Measurements from ENCODE around the gene PRPF6. TPM values are rescaled to one million over a fixed set of nuclear protein-coding genes. Genes with fewer than 3 reads are reported as not detected.

PRPF6 gene
- total RNA-seq, 1 experiment from 2014 or later, result 88.4 TPM

- H3K27ac ChIP-seq (ENCODE audit: low read length), result no peak overlapping the region
- ATAC-seq, result no peak
- no peak for TF ChIP-seq TCF7L2 (IDR thresholded peaks at IDR 0.05; ENCODE audit: low read depth, low read length)
- no peak for TF ChIP-seq REST (IDR thresholded peaks at IDR 0.05; ENCODE audit: insufficient read depth in 1 of 2, low read depth in 2 of 2, low read length in 1 of 2)
Observed at GRCh38 chr20:64025826-64026412, 45.0 kb downstream of the PRPF6 start.

DNA sequence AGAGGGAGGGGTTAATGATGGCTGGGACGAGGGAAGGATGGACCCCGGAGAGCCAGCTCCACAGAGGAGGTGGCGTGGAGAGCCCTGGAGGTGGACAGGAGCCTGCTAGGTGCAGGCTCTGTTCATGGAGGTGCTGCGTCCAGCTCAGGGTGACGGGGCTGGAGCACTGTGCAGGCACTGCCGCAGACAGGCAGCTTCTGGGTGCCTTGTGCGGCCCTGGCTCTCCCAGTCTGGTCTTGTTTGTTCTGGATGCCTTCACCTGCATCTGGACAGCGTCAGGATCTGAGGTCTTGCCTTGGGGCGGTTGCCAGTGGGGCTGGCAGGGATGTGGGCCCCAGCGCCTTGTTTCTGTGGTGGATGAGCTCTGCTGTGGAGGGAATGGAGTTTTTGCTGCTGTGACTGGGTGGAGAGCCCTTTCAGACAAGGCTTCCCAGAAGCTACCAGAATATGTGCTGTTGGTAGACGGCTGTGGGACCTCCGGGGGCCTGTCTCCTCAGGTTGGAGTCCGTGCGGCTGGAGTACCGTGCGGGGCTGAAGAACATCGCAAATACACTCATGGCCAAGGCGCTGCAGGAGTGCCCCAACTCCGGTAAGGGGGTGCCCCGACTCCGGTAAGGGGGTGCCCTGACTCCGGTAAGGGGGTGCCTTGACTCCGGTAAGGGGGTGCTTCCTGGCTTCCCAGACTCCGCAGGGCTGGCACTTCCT lies 47.2 kb downstream of the PRPF6 start:
- no peak overlapping the region for H3K4me3 ChIP-seq (ENCODE audit: low read depth in 2 of 2, low read length in 2 of 2)
- H3K27ac ChIP-seq (ENCODE audit: low read length), result no peak overlapping the region
- TF ChIP-seq CTCF (IDR thresholded peaks at IDR 0.05) (no peak), POLR2AphosphoS5 (IDR thresholded peaks at IDR 0.05; ENCODE audit: low read depth, low read length) (no peak), REST (IDR thresholded peaks at IDR 0.05; ENCODE audit: insufficient read depth in 1 of 2, low read depth in 2 of 2, low read length in 1 of 2) (no peak), TCF7L2 (IDR thresholded peaks at IDR 0.05; ENCODE audit: low read depth, low read length) (no peak), SIN3A (IDR thresholded peaks at IDR 0.05; ENCODE audit: borderline replicate concordance, insufficient read depth, low read depth, low read length) (no peak)
- no TSS peak for BruUV-seq (replicated peaks)
- intact Hi-C loops (cut with micrococcal nuclease; ENCODE audit: unreplicated experiment), result no loop called here
- H3K9me3 ChIP-seq (ENCODE audit: control insufficient read depth, insufficient read depth, low read depth, low read length), result no peaks in the 10 kb centered on the region
- in situ Hi-C loops (cut with HindIII; ENCODE audit: low pct_unique_long_range_greater_than_20kb, low sequenced_read_pairs), result no loop called here
- no peaks in the 10 kb centered on the region for H3K27me3 ChIP-seq (ENCODE audit: control insufficient read depth, insufficient read depth, low read length)
- DNase-seq (ENCODE audit: low read depth, low spot score) (no peak), ATAC-seq (no peak)
- no peaks in the 10 kb centered on the region for H3K4me1 ChIP-seq (ENCODE audit: control insufficient read depth, insufficient read depth, low read length)
- ChIA-PET CTCF (no interaction called here), POLR2A (interaction anchor here (0.5 kb wide), 1 partner anchor 42 kb away, joined by 4 read pairs; no protein-coding TSS in a partner anchor)
- peaks cover 14% of the 10 kb centered on the region for H3K36me3 ChIP-seq (ENCODE audit: control insufficient read depth, insufficient read depth, low read length)

More at GRCh38 chr20:64025826-64026412, 45.0 kb downstream of the PRPF6 start:
- DNase-seq (ENCODE audit: low read depth, low spot score), result no peak
- Histone ChIP-seq H3K4me1 (ENCODE audit: control insufficient read depth, insufficient read depth, low read length) (no peaks in the 10 kb centered on the region), H3K9me3 (ENCODE audit: control insufficient read depth, insufficient read depth, low read depth, low read length) (no peaks in the 10 kb centered on the region), H3K27me3 (ENCODE audit: control insufficient read depth, insufficient read depth, low read length) (no peaks in the 10 kb centered on the region), H3K4me3 (ENCODE audit: low read depth in 2 of 2, low read length in 2 of 2) (no peak overlapping the region), H3K36me3 (ENCODE audit: control insufficient read depth, insufficient read depth, low read length) (peaks cover 14% of the 10 kb centered on the region)
- ChIA-PET POLR2A (no interaction called here), CTCF (no interaction called here)
- intact Hi-C loops (cut with micrococcal nuclease; ENCODE audit: unreplicated experiment) (no loop called here), in situ Hi-C loops (cut with HindIII; ENCODE audit: low pct_unique_long_range_greater_than_20kb, low sequenced_read_pairs) (no loop called here)
- no TSS peak for BruUV-seq (replicated peaks)
